ENCODE results near the gene ZDHHC9. TPM values are rescaled to one million over a fixed set of nuclear protein-coding genes. Genes with fewer than 3 reads are reported as not detected.

Gene ZDHHC9
- total and polyA plus RNA-seq, 2 of the 4 experiments (the other 2 are of a cell fraction), result 17.7 to 28.4 TPM

DNA sequence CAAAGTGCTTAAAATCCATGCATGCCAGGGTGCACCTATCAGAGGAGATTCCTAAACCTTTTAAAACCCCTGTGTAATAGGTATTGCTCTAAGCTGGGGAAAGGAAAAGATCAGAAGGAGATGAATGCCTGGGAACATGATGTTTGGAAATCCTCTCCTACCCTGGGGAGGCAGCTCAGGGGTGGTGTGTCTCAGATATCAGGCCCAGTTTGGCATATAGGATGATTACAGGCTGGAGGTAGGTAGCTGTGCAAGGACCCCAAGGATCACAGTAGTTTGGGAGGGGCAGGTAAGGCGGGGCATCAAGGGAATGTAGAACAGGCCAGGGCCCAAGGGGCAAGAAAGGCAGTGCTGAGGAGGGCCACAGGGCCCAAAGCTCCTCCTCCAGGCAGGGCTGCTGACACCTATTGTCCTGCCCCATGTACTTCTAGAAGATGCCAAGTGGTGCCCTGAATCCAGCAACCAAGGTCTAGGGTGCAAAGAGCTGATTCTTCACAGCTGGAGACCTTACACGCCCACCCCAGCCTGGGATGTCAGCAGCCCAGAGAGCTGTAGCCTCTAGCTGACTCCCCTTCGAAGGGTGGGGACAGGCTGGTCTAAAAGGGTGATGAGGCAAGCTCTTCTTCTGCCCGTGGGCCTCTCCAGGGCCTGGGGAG lies 46.3 kb downstream of the ZDHHC9 start:
- dilution Hi-C loops (cut with HindIII; ENCODE audit: low sequenced_read_pairs, unreplicated experiment), result no loop called here
- H4K5ac ChIP-seq (ENCODE audit: low read depth, low read length), result no peak overlapping the region
- TF ChIP-seq, protein P1, sequence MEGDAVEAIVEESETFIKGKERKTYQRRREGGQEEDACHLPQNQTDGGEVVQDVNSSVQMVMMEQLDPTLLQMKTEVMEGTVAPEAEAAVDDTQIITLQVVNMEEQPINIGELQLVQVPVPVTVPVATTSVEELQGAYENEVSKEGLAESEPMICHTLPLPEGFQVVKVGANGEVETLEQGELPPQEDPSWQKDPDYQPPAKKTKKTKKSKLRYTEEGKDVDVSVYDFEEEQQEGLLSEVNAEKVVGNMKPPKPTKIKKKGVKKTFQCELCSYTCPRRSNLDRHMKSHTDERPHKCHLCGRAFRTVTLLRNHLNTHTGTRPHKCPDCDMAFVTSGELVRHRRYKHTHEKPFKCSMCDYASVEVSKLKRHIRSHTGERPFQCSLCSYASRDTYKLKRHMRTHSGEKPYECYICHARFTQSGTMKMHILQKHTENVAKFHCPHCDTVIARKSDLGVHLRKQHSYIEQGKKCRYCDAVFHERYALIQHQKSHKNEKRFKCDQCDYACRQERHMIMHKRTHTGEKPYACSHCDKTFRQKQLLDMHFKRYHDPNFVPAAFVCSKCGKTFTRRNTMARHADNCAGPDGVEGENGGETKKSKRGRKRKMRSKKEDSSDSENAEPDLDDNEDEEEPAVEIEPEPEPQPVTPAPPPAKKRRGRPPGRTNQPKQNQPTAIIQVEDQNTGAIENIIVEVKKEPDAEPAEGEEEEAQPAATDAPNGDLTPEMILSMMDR (conservative IDR thresholded peaks at IDR 0.05; ENCODE audit: low read depth, low read length), result no peak
- TF ChIP-seq, protein P2, sequence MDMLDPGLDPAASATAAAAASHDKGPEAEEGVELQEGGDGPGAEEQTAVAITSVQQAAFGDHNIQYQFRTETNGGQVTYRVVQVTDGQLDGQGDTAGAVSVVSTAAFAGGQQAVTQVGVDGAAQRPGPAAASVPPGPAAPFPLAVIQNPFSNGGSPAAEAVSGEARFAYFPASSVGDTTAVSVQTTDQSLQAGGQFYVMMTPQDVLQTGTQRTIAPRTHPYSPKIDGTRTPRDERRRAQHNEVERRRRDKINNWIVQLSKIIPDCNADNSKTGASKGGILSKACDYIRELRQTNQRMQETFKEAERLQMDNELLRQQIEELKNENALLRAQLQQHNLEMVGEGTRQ (IDR thresholded peaks at IDR 0.05; ENCODE audit: low read depth, low read length), result no peak
- TF ChIP-seq MXI1 (IDR thresholded peaks at IDR 0.05; ENCODE audit: borderline replicate concordance, low read depth, low read length), result no peak
- TF ChIP-seq POLR2A (IDR thresholded peaks at IDR 0.05; ENCODE audit: low read depth, low read length), result no peak
- TF ChIP-seq NFE2L2 (IDR thresholded peaks at IDR 0.05; ENCODE audit: low read depth, low read length), result no peak
- no peak for TF ChIP-seq RFX5 (IDR thresholded peaks at IDR 0.05; ENCODE audit: low read depth, low read length)
- no peak for TF ChIP-seq BHLHE40 (IDR thresholded peaks at IDR 0.05; ENCODE audit: low read depth, low read length)
- TF ChIP-seq MAFK (IDR thresholded peaks at IDR 0.05; ENCODE audit: low read depth, low read length), result no peak
- TF ChIP-seq CEBPB (IDR thresholded peaks at IDR 0.05; ENCODE audit: low read depth, low read length), result no peak
- no peak for TF ChIP-seq RCOR1 (IDR thresholded peaks at IDR 0.05; ENCODE audit: insufficient replicate concordance, low read length)
- TF ChIP-seq, protein P3, sequence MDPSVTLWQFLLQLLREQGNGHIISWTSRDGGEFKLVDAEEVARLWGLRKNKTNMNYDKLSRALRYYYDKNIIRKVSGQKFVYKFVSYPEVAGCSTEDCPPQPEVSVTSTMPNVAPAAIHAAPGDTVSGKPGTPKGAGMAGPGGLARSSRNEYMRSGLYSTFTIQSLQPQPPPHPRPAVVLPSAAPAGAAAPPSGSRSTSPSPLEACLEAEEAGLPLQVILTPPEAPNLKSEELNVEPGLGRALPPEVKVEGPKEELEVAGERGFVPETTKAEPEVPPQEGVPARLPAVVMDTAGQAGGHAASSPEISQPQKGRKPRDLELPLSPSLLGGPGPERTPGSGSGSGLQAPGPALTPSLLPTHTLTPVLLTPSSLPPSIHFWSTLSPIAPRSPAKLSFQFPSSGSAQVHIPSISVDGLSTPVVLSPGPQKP (IDR thresholded peaks at IDR 0.05; ENCODE audit: borderline replicate concordance, low read depth, low read length), result no peak
- TF ChIP-seq SMC3 (IDR thresholded peaks at IDR 0.05; ENCODE audit: low read depth, low read length), result no peak
- no peak for TF ChIP-seq FOS (IDR thresholded peaks at IDR 0.05; ENCODE audit: low read depth, low read length)
- TF ChIP-seq CHD1 (IDR thresholded peaks at IDR 0.05; ENCODE audit: low read depth, low read length), result no peak
- no peak for TF ChIP-seq MAZ (IDR thresholded peaks at IDR 0.05; ENCODE audit: borderline replicate concordance, low read depth, low read length)
- TF ChIP-seq RAD21 (IDR thresholded peaks at IDR 0.05; ENCODE audit: low read length), result no peak
- no peak for DNase-seq
- no peak overlapping the region for H3K18ac ChIP-seq (ENCODE audit: low read depth, low read length)
- no peak overlapping the region for H2AK9ac ChIP-seq (replicated peaks; ENCODE audit: low read depth, low read length, poor library complexity)
- no peak overlapping the region for H3K4me2 ChIP-seq (ENCODE audit: low read depth, low read length)
- H2BK120ac ChIP-seq (ENCODE audit: low read depth, low read length), result no peak overlapping the region
- no peak overlapping the region for H2BK20ac ChIP-seq (ENCODE audit: low read depth, low read length)
- no peak overlapping the region for H3K9ac ChIP-seq (ENCODE audit: low read depth, low read length)
- no peak overlapping the region for H3K23ac ChIP-seq (ENCODE audit: low read depth, low read length)
- ChIA-PET CTCF (no interaction called here), POLR2A (ENCODE audit: unreplicated experiment) (no interaction called here)
- H2BK5ac ChIP-seq (ENCODE audit: low read depth, low read length, poor library complexity, severe bottlenecking), result no peak overlapping the region
- H3K27me3 ChIP-seq (ENCODE audit: control insufficient read depth, insufficient read depth, low read length), result no peaks in the 10 kb centered on the region; the same call in 1 of the 2 replicates
- no peak overlapping the region for H4K8ac ChIP-seq (ENCODE audit: low read depth in 2 of 2, low read length in 2 of 2)
- no peak overlapping the region for H3K4me3 ChIP-seq (ENCODE audit: insufficient read depth, low read depth, low read length)
- no peak overlapping the region for H4K91ac ChIP-seq (ENCODE audit: insufficient read depth, low read depth, low read length)
- no peaks in the 10 kb centered on the region for H3K4me1 ChIP-seq (ENCODE audit: control insufficient read depth, insufficient read depth, low read length)
- H4K20me1 ChIP-seq (ENCODE audit: insufficient read depth, low read length), result no peaks in the 10 kb centered on the region
- H3K79me1 ChIP-seq (ENCODE audit: low read depth in 1 of 2, low read length in 2 of 2), result no peaks in the 10 kb centered on the region
- H3K56ac ChIP-seq (ENCODE audit: extremely low read depth, insufficient read depth, low read length), result no peak overlapping the region
- H3K9me3 ChIP-seq (ENCODE audit: control insufficient read depth, insufficient read depth, low read length), result no peaks in the 10 kb centered on the region
- H2BK15ac ChIP-seq (ENCODE audit: low read depth, low read length), result no peak overlapping the region
- H2AFZ ChIP-seq (replicated peaks; ENCODE audit: low read length, poor library complexity), result no peak overlapping the region
- intact Hi-C loops (cut with micrococcal nuclease), result no loop called here
- no peak for ATAC-seq (ENCODE audit: low read depth)
- H3K36me3 ChIP-seq (ENCODE audit: control insufficient read depth, insufficient read depth, low read length), result no peaks in the 10 kb centered on the region; the same call in 1 of the 2 replicates
- in situ Hi-C loops (cut with MboI; ENCODE audit: low sequenced_read_pairs), result no loop called here
- H3K9me1 ChIP-seq (ENCODE audit: insufficient read depth, low read length), result no peaks in the 10 kb centered on the region
- H2AK5ac ChIP-seq (ENCODE audit: low read depth, low read length), result no peak overlapping the region
- H3K4ac ChIP-seq (ENCODE audit: low read depth, low read length), result no peak overlapping the region
- H3K14ac ChIP-seq (replicated peaks; ENCODE audit: low read depth, low read length), result no peak overlapping the region
- BruUV-seq (replicated peaks), result no TSS peak
- 40% methylated on average over 1 of the region's 4 CpGs; no CpG with 5 or more reads in 1 of the 2 experiments for WGBS, 2 experiments (ENCODE audit: extremely low coverage in 2 of 2, insufficient read length in 1 of 2)
- H3K27ac ChIP-seq (ENCODE audit: insufficient read depth, low read length), result no peak overlapping the region

Data from IMR-90 (cell line).